HG03095 (cell line): ENCODE measurements around the gene PPME1.

Experiments used
- ATAC-seq: cut with Tn5 transposase; IDR thresholded peaks from one replicate; pipeline ENCODE4 v1.9.1; 2021; ENCODE audit warnings: moderate library complexity; ENCODE audit not compliant: unreplicated experiment

Gene PPME1

GRCh38 chr11:74225565-74225964, 54.5 kb downstream of the PPME1 start:
- no peak for ATAC-seq

- no peak for ATAC-seq
These were observed 55.8 kb downstream of the PPME1 start for GRCh38 chr11:74226907-74227306.

- ATAC-seq, result no peak
These were observed 61.3 kb downstream of the PPME1 start for GRCh38 chr11:74232311-74232950.

GRCh38 chr11:74233683-74234082, 62.6 kb downstream of the PPME1 start:
- no peak for ATAC-seq

GRCh38 chr11:74235121-74235520, 64.0 kb downstream of the PPME1 start:
- ATAC-seq, result no peak

GRCh38 chr11:74237541-74237940, 66.5 kb downstream of the PPME1 start:
- ATAC-seq, result no peak

GRCh38 chr11:74238243-74238642, 67.2 kb downstream of the PPME1 start:
- ATAC-seq, result no peak

- ATAC-seq, result no peak
These were observed 77.4 kb downstream of the PPME1 start for GRCh38 chr11:74248469-74248868.

- no peak for ATAC-seq
These were observed 78.4 kb downstream of the PPME1 start for GRCh38 chr11:74249496-74249895.

- ATAC-seq, result no peak
These were observed 82.3 kb downstream of the PPME1 start for GRCh38 chr11:74253361-74253760.

GRCh38 chr11:74255741-74256375, 84.8 kb downstream of the PPME1 start:
- ATAC-seq, result no peak

- ATAC-seq, result no peak
These were observed 85.5 kb downstream of the PPME1 start for GRCh38 chr11:74256378-74257133.

GRCh38 chr11:74257959-74258553, 87.0 kb downstream of the PPME1 start:
- no peak for ATAC-seq

- ATAC-seq, result no peak
These were observed 91.6 kb downstream of the PPME1 start for GRCh38 chr11:74262725-74263124.

GRCh38 chr11:74265256-74265655, 94.2 kb downstream of the PPME1 start:
- no peak for ATAC-seq

- ATAC-seq, result no peak
These were observed 95.9 kb downstream of the PPME1 start for GRCh38 chr11:74267014-74267413.

- no peak for ATAC-seq
These were observed 97.4 kb downstream of the PPME1 start for GRCh38 chr11:74268456-74268855.

- no peak for ATAC-seq
These were observed 98.2 kb downstream of the PPME1 start for GRCh38 chr11:74269161-74269811.

- ATAC-seq, result no peak
These were observed 101.2 kb downstream of the PPME1 start for GRCh38 chr11:74272276-74272675.

- no peak for ATAC-seq
These were observed 105.5 kb downstream of the PPME1 start for GRCh38 chr11:74276581-74276980.

GRCh38 chr11:74278103-74278502, 107.0 kb downstream of the PPME1 start:
- no peak for ATAC-seq
